ENCODE measurements around the gene PON3. TPM values are rescaled to one million over a fixed set of nuclear protein-coding genes. Genes with fewer than 3 reads are reported as not detected.

The PON3 gene
- total and polyA plus RNA-seq, 2 of the 13 experiments (the other 11 are each of a cell fraction or from before 2014, with no cell fraction given): 23.6 to 37.8 TPM

- H3K4me3 ChIP-seq (replicated peaks in 1 of 3; ENCODE audit: insufficient read depth in 1 of 3, low read depth in 2 of 3, low read length in 3 of 3): peak overlapping the region in 2 of 3 experiments; percentile 14 to 35; a peak in 2 of 6 replicates
- POLR2A ChIA-PET: interaction anchor here (0.8 to 2.1 kb wide), 11 partner anchors 8 to 117 kb away, joined by 3 to 19 read pairs (median 4); partner anchors contain the start of gene PON3
- intact Hi-C loops (cut with micrococcal nuclease; ENCODE audit: unreplicated experiment): loop anchor here (2.0 kb wide), 2 partner anchors 30 to 44 kb away; partner anchors contain the start of gene PON3
- WGBS (ENCODE audit: low lambda C conversion rate): 2% methylated on average over 3 of the region's 3 CpGs
- H2AFZ ChIP-seq (ENCODE audit: low read length): no peak overlapping the region
- no peaks in the 10 kb centered on the region for H3K27me3 ChIP-seq (ENCODE audit: control insufficient read depth in 1 of 2, insufficient read depth in 2 of 2, low read length in 2 of 2)
- ATAC-seq (peak; percentile 87), FAIRE-seq (peak; percentile 85), DNase-seq (ENCODE audit: low spot score) (peak; percentile 97)
- peak overlapping the region; percentile 74 for H3K27ac ChIP-seq (ENCODE audit: extremely low read length, insufficient read depth, low read length)
- H4K20me1 ChIP-seq (ENCODE audit: insufficient read depth, low read length): no peaks in the 10 kb centered on the region; the same call in 1 of the 2 replicates
- in situ Hi-C loops (cut with HindIII; ENCODE audit: extremely low pct_ligation_motif_present, low pct_unique_long_range_greater_than_20kb): loop anchor here (5.0 kb wide), 1 partner anchor 37 kb away; no protein-coding TSS in a partner anchor
- no peaks in the 10 kb centered on the region for H3K36me3 ChIP-seq (replicated peaks in 1 of 2; ENCODE audit: control insufficient read depth in 1 of 2, insufficient read depth in 2 of 2, low read length in 2 of 2)
- no peak overlapping the region for H3K9ac ChIP-seq (ENCODE audit: insufficient read depth, low read depth, low read length)
- H3K79me2 ChIP-seq (ENCODE audit: insufficient read depth, low read length): no peaks in the 10 kb centered on the region
- no TSS peak for BruUV-seq (replicated peaks)
- peaks cover 96% of the 10 kb centered on the region for H3K4me1 ChIP-seq (ENCODE audit: insufficient read depth, low read length)
- peak overlapping the region; percentile 71 for H3K4me2 ChIP-seq (ENCODE audit: low read depth, low read length)
- CTCF ChIA-PET (ENCODE audit: low intra/inter-chr PET ratio, low total read pairs): interaction anchor here (1.0 kb wide), 1 partner anchor 38 kb away, joined by 3 read pairs; no protein-coding TSS in a partner anchor
- no peaks in the 10 kb centered on the region for H3K9me3 ChIP-seq (ENCODE audit: low read length)
- no peak for TF ChIP-seq DR1 (CRISPR knock-in tag; IDR thresholded peaks at IDR 0.05)
- TF ChIP-seq THYN1 (CRISPR knock-in tag; IDR thresholded peaks at IDR 0.05; ENCODE audit: borderline replicate concordance, low read depth): no peak
- no peak for TF ChIP-seq ZC3H4 (CRISPR knock-in tag; IDR thresholded peaks at IDR 0.05; ENCODE audit: borderline replicate concordance)
- TF ChIP-seq FOXA1 (IDR thresholded peaks at IDR 0.05): no peak
- peak; percentile 97 for TF ChIP-seq FOXA1 (CRISPR knock-in tag; IDR thresholded peaks at IDR 0.05)
- no peak for TF ChIP-seq XBP1 (CRISPR knock-in tag; IDR thresholded peaks at IDR 0.05)
- TF ChIP-seq, protein P1, sequence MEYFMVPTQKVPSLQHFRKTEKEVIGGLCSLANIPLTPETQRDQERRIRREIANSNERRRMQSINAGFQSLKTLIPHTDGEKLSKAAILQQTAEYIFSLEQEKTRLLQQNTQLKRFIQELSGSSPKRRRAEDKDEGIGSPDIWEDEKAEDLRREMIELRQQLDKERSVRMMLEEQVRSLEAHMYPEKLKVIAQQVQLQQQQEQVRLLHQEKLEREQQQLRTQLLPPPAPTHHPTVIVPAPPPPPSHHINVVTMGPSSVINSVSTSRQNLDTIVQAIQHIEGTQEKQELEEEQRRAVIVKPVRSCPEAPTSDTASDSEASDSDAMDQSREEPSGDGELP (IDR thresholded peaks at IDR 0.05; ENCODE audit: borderline replicate concordance, low read depth): peak; percentile 26; the same call in 1 of the 2 replicates
- no peak for TF ChIP-seq PBX2 (CRISPR knock-in tag; IDR thresholded peaks at IDR 0.05)
- TF ChIP-seq FOXP4 (CRISPR knock-in tag; IDR thresholded peaks at IDR 0.05): peak; percentile 90
- peak; percentile 90; the same call in 1 of the 2 replicates for TF ChIP-seq ATF2 (CRISPR knock-in tag; IDR thresholded peaks at IDR 0.05)
- peak; percentile 50 for TF ChIP-seq ONECUT2 (CRISPR knock-in tag; IDR thresholded peaks at IDR 0.05)
- no peak for TF ChIP-seq MYC (CRISPR knock-in tag; IDR thresholded peaks at IDR 0.05; ENCODE audit: borderline replicate concordance)
- TF ChIP-seq MAFK (conservative IDR thresholded peaks at IDR 0.05 in 1 of 2, IDR thresholded peaks at IDR 0.05 in 1 of 2; ENCODE audit: low read length in 2 of 2): no peak
- no peak for TF ChIP-seq ZUFSP (CRISPR knock-in tag; IDR thresholded peaks at IDR 0.05; ENCODE audit: borderline replicate concordance)
- TF ChIP-seq ZNF331 (CRISPR knock-in tag; IDR thresholded peaks at IDR 0.05): peak; percentile 95
- TF ChIP-seq CEBPG (CRISPR knock-in tag; IDR thresholded peaks at IDR 0.05): peak; percentile 97
- no peak; the same call in none of the 2 replicates for TF ChIP-seq SMYD3 (CRISPR knock-in tag; IDR thresholded peaks at IDR 0.05)
- TF ChIP-seq ZNF850 (CRISPR knock-in tag; conservative IDR thresholded peaks at IDR 0.05): no peak
Measured at GRCh38 chr7:95440394-95441038, 44.3 kb upstream of the PON3 start.

Measured in HepG2 (cell line).